Lower lobe of right lung (tissue), 2 donors: ENCODE data around the gene PIK3CA. TPM values are rescaled to one million over a fixed set of nuclear protein-coding genes. Genes with fewer than 3 reads are reported as not detected.
A peak's percentile ranks its signal among the peaks of the same experiment; 100 is the strongest.

ENCODE experiments used
- ATAC-seq, 2 donors: fragments of 200-7000 bp; cut with Tn5 transposase; one replicate each; pipeline ENCODE4 v1.9.1; 2020 to 2022; ENCODE audit warnings: mild to moderate bottlenecking in 2 of 2, moderate library complexity in 2 of 2
- DNase-seq: peaks from one replicate; pipeline ENCODE4 v3.0.0-alpha.2; 2020
- H3K27ac ChIP-seq: fragments of 200-600 bp; one replicate; pipeline ENCODE4 v1.8.0; 2022
- H3K27me3 ChIP-seq: fragments of 200-600 bp; one replicate; pipeline ENCODE4 v1.8.0; 2022; ENCODE audit warnings: low read depth
- H3K36me3 ChIP-seq: fragments of 200-600 bp; one replicate; pipeline ENCODE4 v1.8.0; 2022; ENCODE audit warnings: mild to moderate bottlenecking
- H3K4me1 ChIP-seq: fragments of 200-600 bp; one replicate; pipeline ENCODE4 v1.8.0; 2022
- H3K4me3 ChIP-seq: fragments of 200-600 bp; one replicate; pipeline ENCODE4 v1.8.0; 2022; ENCODE audit warnings: mild to moderate bottlenecking
- H3K9me3 ChIP-seq: fragments of 200-600 bp; one replicate; pipeline ENCODE4 v1.8.0; 2022
- CTCF ChIP-seq: fragments of 200-600 bp; IDR thresholded peaks from one replicate; pipeline ENCODE4 v1.8.0; 2022; ENCODE audit warnings: antibody characterized with exemption, mild to moderate bottlenecking
- intact Hi-C: fragments of 100-400 bp; cut with DNase I; formaldehyde crosslinking; loops from one replicate; pipeline ENCODE4 v1.11.0; 2022
- total RNA-seq: library from RNA; stranded (reverse); fragmentation: NEBNext Ultra II Directional; extraction: Animal tissue kit (Norgen Biotek cat#: 25700); gene quantifications from one replicate; pipeline ENCODE4 v1.2.1, GENCODE V29; 2021
- donor health status: DM: no; HTN: yes; CAD: no; lungs with severe emphysema.

The PIK3CA gene
- total RNA-seq, 1 donor from 2014 or later: 33.5 TPM

GRCh38 chr3:179136195-179136594 is 12.0 kb upstream of the PIK3CA start:
- DNase-seq (no peak), ATAC-seq (no peak)
- intact Hi-C loops: no loop called here
- no peaks in the 10 kb centered on the region for H3K36me3 ChIP-seq
- no peak overlapping the region for H3K27ac ChIP-seq
- TF ChIP-seq CTCF: no peak
- no peaks in the 10 kb centered on the region for H3K27me3 ChIP-seq
- no peak overlapping the region for H3K4me3 ChIP-seq
- H3K4me1 ChIP-seq: no peaks in the 10 kb centered on the region
- H3K9me3 ChIP-seq: no peaks in the 10 kb centered on the region

GRCh38 chr3:179141890-179142289 is 6.3 kb upstream of the PIK3CA start:
- Histone ChIP-seq H3K27ac (no peak overlapping the region), H3K4me3 (no peak overlapping the region), H3K36me3 (no peaks in the 10 kb centered on the region), H3K9me3 (no peaks in the 10 kb centered on the region), H3K27me3 (no peaks in the 10 kb centered on the region), H3K4me1 (no peaks in the 10 kb centered on the region)
- TF ChIP-seq CTCF: no peak
- intact Hi-C loops: no loop called here
- ATAC-seq (no peak), DNase-seq (no peak)

- peak overlapping the region; percentile 98 for H3K27ac ChIP-seq
- H3K9me3 ChIP-seq: no peaks in the 10 kb centered on the region
- TF ChIP-seq CTCF: peak; percentile 65
- no peaks in the 10 kb centered on the region for H3K36me3 ChIP-seq
- intact Hi-C loops: no loop called here
- DNase-seq (no peak), ATAC-seq (peak; percentile 65 to 74)
- peaks cover 22% of the 10 kb centered on the region for H3K4me1 ChIP-seq
- H3K27me3 ChIP-seq: no peaks in the 10 kb centered on the region
- H3K4me3 ChIP-seq: peak overlapping the region; percentile 94
These were observed 1.1 kb upstream of the PIK3CA start for GRCh38 chr3:179146911-179147513.

GRCh38 chr3:179147514-179147872 is 664 bp upstream of the PIK3CA start:
- H3K9me3 ChIP-seq: no peaks in the 10 kb centered on the region
- DNase-seq (peak; percentile 48), ATAC-seq (peak in 1 of 2 donors; percentile 13)
- H3K4me3 ChIP-seq: peak overlapping the region; percentile 94
- H3K27ac ChIP-seq: peak overlapping the region; percentile 98
- no peaks in the 10 kb centered on the region for H3K27me3 ChIP-seq
- intact Hi-C loops: no loop called here
- peaks cover 22% of the 10 kb centered on the region for H3K4me1 ChIP-seq
- no peak for TF ChIP-seq CTCF
- H3K36me3 ChIP-seq: no peaks in the 10 kb centered on the region

- H3K4me1 ChIP-seq: peaks cover 24% of the 10 kb centered on the region
- peak; percentile 67 for DNase-seq
- no peaks in the 10 kb centered on the region for H3K27me3 ChIP-seq
- H3K27ac ChIP-seq: peak overlapping the region; percentile 98
- intact Hi-C loops: no loop called here
- H3K4me3 ChIP-seq: peak overlapping the region; percentile 94
- H3K36me3 ChIP-seq: no peaks in the 10 kb centered on the region
- ATAC-seq: peak; percentile 7 to 52
- H3K9me3 ChIP-seq: no peaks in the 10 kb centered on the region
- TF ChIP-seq CTCF: no peak
These were observed 654 bp downstream of the PIK3CA start for GRCh38 chr3:179148616-179149405.
